Parathyroid adenoma (tissue), 2 donors: ENCODE results near the gene PKD2L2.
"Not testable (repeated sequence)": the region's sequence is repeated elsewhere in the genome, so short reads cannot be mapped to it uniquely, and the experiment has no call there.

Source experiments
- H2AFZ ChIP-seq: fragments of 300-600 bp; sonication (generic); one replicate; pipeline ENCODE4 v1.7.0; 2017; ENCODE audit warnings: antibody characterized with exemption, mild to moderate bottlenecking
- H3K27ac ChIP-seq: fragments of 300-600 bp; sonication (generic); one replicate; pipeline ENCODE4 v1.7.0; 2017
- H3K27me3 ChIP-seq: fragments of 300-600 bp; sonication (generic); one replicate; pipeline ENCODE4 v1.7.0; 2017; ENCODE audit warnings: low read length; ENCODE audit not compliant: control insufficient read depth, insufficient read depth
- H3K36me3 ChIP-seq: fragments of 300-600 bp; sonication (generic); one replicate; pipeline ENCODE4 v1.7.0; 2017; ENCODE audit warnings: low read length; ENCODE audit not compliant: control insufficient read depth, insufficient read depth
- H3K4me1 ChIP-seq: fragments of 300-600 bp; sonication (generic); one replicate; pipeline ENCODE4 v1.7.0; 2017; ENCODE audit warnings: control low read depth
- H3K4me2 ChIP-seq: fragments of 300-600 bp; sonication (generic); one replicate; pipeline ENCODE4 v1.7.0; 2017; ENCODE audit warnings: low read length
- H3K4me3 ChIP-seq: fragments of 300-600 bp; sonication (generic); one replicate; pipeline ENCODE4 v1.7.0; 2017; ENCODE audit warnings: low read depth, low read length
- H3K79me2 ChIP-seq: fragments of 300-600 bp; sonication (generic); one replicate; pipeline ENCODE4 v1.7.0; 2017; ENCODE audit warnings: control low read depth
- H3K9ac ChIP-seq: fragments of 300-600 bp; sonication (generic); one replicate; pipeline ENCODE4 v1.7.0; 2017; ENCODE audit warnings: mild to moderate bottlenecking
- H3K9me3 ChIP-seq: fragments of 300-600 bp; sonication (generic); one replicate; pipeline ENCODE4 v1.7.0; 2017; ENCODE audit warnings: low read length; ENCODE audit not compliant: control insufficient read depth
- CTCF ChIP-seq: fragments of 300-600 bp; sonication (generic); IDR thresholded peaks from one replicate; pipeline ENCODE4 v1.7.0; 2017; ENCODE audit warnings: antibody characterized with exemption, mild to moderate bottlenecking
- donor health status: primary hyperparathyroidism.

The PKD2L2 gene

GRCh38 chr5:137938751-137939143 lies 49.5 kb downstream of the PKD2L2 start:
- no peaks in the 10 kb centered on the region for H3K27me3 ChIP-seq
- no peaks in the 10 kb centered on the region for H3K36me3 ChIP-seq
- no peaks in the 10 kb centered on the region for H3K9me3 ChIP-seq
- H3K79me2 ChIP-seq: no peaks in the 10 kb centered on the region
- no peak overlapping the region for H3K9ac ChIP-seq
- TF ChIP-seq CTCF: no peak
- H2AFZ ChIP-seq: no peak overlapping the region
- H3K4me1 ChIP-seq: no peaks in the 10 kb centered on the region
- no peak overlapping the region for H3K27ac ChIP-seq
- no peak overlapping the region for H3K4me3 ChIP-seq
- H3K4me2 ChIP-seq: no peak overlapping the region

DNA sequence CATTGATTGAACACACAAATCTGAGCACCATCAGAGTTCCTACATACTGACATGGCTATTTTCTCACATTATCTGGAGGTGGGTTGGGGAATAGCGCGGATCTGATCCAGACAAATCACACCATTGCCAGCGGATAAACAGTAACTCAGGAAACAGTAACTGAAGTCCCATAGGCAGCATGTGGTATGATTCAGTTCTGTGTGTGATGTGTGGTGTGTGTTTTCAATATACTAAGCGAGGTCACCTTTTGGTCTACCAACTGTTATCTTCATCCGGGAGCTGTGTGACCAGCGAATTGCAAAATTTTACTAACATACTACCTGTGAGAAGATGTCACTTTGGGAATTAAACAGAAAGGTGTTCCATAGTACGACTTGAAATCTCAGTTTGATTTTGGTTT lies 50.1 kb downstream of the PKD2L2 start:
- H3K4me2 ChIP-seq: no peak overlapping the region
- no peak overlapping the region for H3K27ac ChIP-seq
- no peaks in the 10 kb centered on the region for H3K4me1 ChIP-seq
- H3K27me3 ChIP-seq: no peaks in the 10 kb centered on the region
- no peaks in the 10 kb centered on the region for H3K79me2 ChIP-seq
- no peak overlapping the region for H3K4me3 ChIP-seq
- no peaks in the 10 kb centered on the region for H3K36me3 ChIP-seq
- H3K9me3 ChIP-seq: no peaks in the 10 kb centered on the region
- H2AFZ ChIP-seq: no peak overlapping the region
- TF ChIP-seq CTCF: no peak
- H3K9ac ChIP-seq: no peak overlapping the region

- not testable (repeated sequence) for H3K4me2 ChIP-seq, H3K4me3 ChIP-seq, H3K27ac ChIP-seq, H3K27me3 ChIP-seq, H2AFZ ChIP-seq, H3K79me2 ChIP-seq, H3K9ac ChIP-seq, H3K4me1 ChIP-seq, H3K36me3 ChIP-seq, H3K9me3 ChIP-seq
These were observed 55.0 kb downstream of the PKD2L2 start for GRCh38 chr5:137944280-137944679.

DNA sequence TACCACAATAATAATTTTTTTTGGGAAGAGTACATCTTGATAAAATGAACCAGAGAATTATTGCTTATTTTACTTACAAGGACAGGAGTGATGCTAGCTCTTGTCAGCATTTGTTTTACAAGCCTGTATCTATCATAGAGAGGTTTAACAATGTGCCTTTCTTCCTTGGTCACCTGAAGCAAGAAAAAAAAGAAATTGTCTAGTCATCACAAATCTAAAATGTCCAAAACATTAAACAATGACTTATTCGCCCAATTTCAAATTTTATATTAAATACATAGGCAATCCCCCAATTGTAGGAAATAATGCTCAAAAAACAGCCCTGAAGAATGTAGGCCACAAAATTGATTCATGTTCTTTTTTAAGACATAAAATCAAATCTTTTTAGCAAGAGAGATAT lies 56.6 kb downstream of the PKD2L2 start:
- Histone ChIP-seq H3K4me2 (no peak overlapping the region), H3K4me1 (peaks cover 8% of the 10 kb centered on the region), H3K4me3 (no peak overlapping the region), H3K27me3 (no peaks in the 10 kb centered on the region), H3K27ac (no peak overlapping the region), H2AFZ (no peak overlapping the region), H3K9ac (no peak overlapping the region), H3K9me3 (no peaks in the 10 kb centered on the region), H3K79me2 (no peaks in the 10 kb centered on the region), H3K36me3 (no peaks in the 10 kb centered on the region)
- TF ChIP-seq CTCF: no peak

DNA sequence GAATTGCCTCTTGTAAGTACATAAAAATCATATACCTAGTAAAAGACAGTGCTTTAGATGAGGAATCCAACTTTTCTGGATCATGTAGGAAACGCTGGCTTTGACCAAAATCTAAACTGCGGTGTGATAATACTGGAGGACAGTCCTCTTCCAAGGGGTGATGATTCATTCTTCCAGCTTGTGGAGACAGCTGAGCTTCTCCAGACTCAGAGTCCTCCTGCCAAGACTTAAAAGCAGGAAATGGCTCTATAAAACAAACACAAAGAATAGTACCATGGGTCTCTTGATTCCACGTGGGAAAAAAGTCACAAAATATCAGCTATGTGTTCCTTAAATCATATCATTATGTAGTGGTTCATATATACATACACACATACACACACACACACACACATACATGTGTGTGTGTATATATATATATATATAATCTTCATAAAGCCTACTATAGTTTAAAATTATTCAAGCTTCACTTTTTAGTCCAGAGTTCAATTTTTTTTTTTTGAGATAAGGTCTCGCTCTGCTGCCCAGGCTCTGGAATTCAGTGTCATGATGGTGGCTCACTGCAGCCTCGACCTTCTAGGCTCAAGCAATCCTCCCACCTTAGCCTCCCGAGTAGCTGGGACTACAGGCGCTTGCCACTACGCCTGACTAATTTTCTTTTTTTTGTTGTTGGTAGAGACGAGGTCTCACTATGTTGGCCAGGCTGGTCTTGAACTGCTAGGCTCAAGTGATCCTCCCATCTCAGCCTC lies 65.0 kb downstream of the PKD2L2 start:
- no peak overlapping the region for H3K9ac ChIP-seq
- H3K4me3 ChIP-seq: no peak overlapping the region
- H3K36me3 ChIP-seq: no peaks in the 10 kb centered on the region
- H3K27me3 ChIP-seq: no peaks in the 10 kb centered on the region
- no peak for TF ChIP-seq CTCF
- H3K9me3 ChIP-seq: no peaks in the 10 kb centered on the region
- H3K4me2 ChIP-seq: no peak overlapping the region
- H3K4me1 ChIP-seq: no peaks in the 10 kb centered on the region
- H3K27ac ChIP-seq: no peak overlapping the region
- no peak overlapping the region for H2AFZ ChIP-seq
- no peaks in the 10 kb centered on the region for H3K79me2 ChIP-seq
